Smooth muscle cell (in vitro differentiated cells): ENCODE data around the gene STXBP6. TPM values are rescaled to one million over a fixed set of nuclear protein-coding genes. Genes with fewer than 3 reads are reported as not detected.

Experiments used
- DNase-seq: peaks from one replicate; lab custom pipeline; 2025; ENCODE audit not compliant: unreplicated experiment; lab: John Stamatoyannopoulos, UW
- H2AFZ ChIP-seq: fragments of 200-600 bp; sonication (generic); 2 replicates; pipeline ENCODE4 v1.6.0; 2016; ENCODE audit warnings: antibody characterized with exemption, low read depth, mild to moderate bottlenecking
- H3F3A ChIP-seq: fragments of 200-600 bp; sonication (generic); 2 replicates; pipeline ENCODE4 v1.6.0; 2017; ENCODE audit warnings: antibody characterized with exemption, low read depth
- H3K27ac ChIP-seq: fragments of 200-600 bp; sonication (generic); 2 replicates; pipeline ENCODE4 v1.5.1; 2016; ENCODE audit warnings: low read depth, mild to moderate bottlenecking
- H3K27me3 ChIP-seq: fragments of 200-600 bp; sonication (generic); 2 replicates; pipeline ENCODE4 v1.6.1; 2016; ENCODE audit warnings: low read depth, mild to moderate bottlenecking
- H3K36me3 ChIP-seq: fragments of 200-600 bp; sonication (generic); 2 replicates; pipeline ENCODE4 v1.5.1; 2016; ENCODE audit warnings: low read depth
- H3K4me1 ChIP-seq: fragments of 200-600 bp; sonication (generic); 2 replicates; pipeline ENCODE4 v1.5.1; 2016; ENCODE audit warnings: low read depth
- H3K4me2 ChIP-seq: fragments of 200-600 bp; sonication (generic); 2 replicates; pipeline ENCODE4 v1.6.0; 2016; ENCODE audit warnings: mild to moderate bottlenecking
- H3K4me3 ChIP-seq: fragments of 200-600 bp; sonication (generic); 2 replicates; pipeline ENCODE4 v1.5.1; 2016; ENCODE audit warnings: mild to moderate bottlenecking
- H3K79me2 ChIP-seq: fragments of 200-600 bp; sonication (generic); 2 replicates; pipeline ENCODE4 v1.6.0; 2016; ENCODE audit warnings: low read depth, mild to moderate bottlenecking
- H3K9ac ChIP-seq: fragments of 200-600 bp; sonication (generic); 2 replicates; pipeline ENCODE4 v1.6.0; 2016; ENCODE audit warnings: low read depth
- H3K9me3 ChIP-seq: fragments of 200-600 bp; sonication (generic); replicated peaks from 2 replicates; pipeline ENCODE4 v1.5.1; 2016; ENCODE audit warnings: low read depth
- H4K20me1 ChIP-seq: fragments of 200-600 bp; sonication (generic); 2 replicates; pipeline ENCODE4 v1.6.0; 2016; ENCODE audit warnings: low read depth
- WGBS: methylation state at CpG from one replicate; pipeline ENCODE4 v1.1.7; 2016; ENCODE audit warnings: low lambda C conversion rate; 5-methylcytosine and 5-hydroxymethylcytosine counted together
- polyA plus RNA-seq: library from polyadenylated mRNA; unstranded; fragments of >200 nt; fragmentation: Nextera tagmentation; extraction: Ambion mirVana; gene quantifications from 2 replicates; pipeline ENCODE4 v1.2.1, GENCODE V29; 2016
- total RNA-seq: library from RNA; depleted of rRNA; stranded (reverse); fragments of >200 nt; gene quantifications from 2 replicates; pipeline ENCODE4 v1.2.3, GENCODE V29; 2014
- TF ChIP-seq, protein P1 (sequence below): fragments of 200-600 bp; sonication (generic); IDR thresholded peaks from 2 replicates; pipeline ENCODE4 v1.5.1; 2017; ENCODE audit warnings: borderline replicate concordance, mild to moderate bottlenecking, antibody characterized with exemption; ENCODE audit not compliant: insufficient read depth, poor library complexity, severe bottlenecking

STXBP6 gene
- total and polyA plus RNA-seq, 2 experiments from 2014 or later, result 144 to 170 TPM

DNA sequence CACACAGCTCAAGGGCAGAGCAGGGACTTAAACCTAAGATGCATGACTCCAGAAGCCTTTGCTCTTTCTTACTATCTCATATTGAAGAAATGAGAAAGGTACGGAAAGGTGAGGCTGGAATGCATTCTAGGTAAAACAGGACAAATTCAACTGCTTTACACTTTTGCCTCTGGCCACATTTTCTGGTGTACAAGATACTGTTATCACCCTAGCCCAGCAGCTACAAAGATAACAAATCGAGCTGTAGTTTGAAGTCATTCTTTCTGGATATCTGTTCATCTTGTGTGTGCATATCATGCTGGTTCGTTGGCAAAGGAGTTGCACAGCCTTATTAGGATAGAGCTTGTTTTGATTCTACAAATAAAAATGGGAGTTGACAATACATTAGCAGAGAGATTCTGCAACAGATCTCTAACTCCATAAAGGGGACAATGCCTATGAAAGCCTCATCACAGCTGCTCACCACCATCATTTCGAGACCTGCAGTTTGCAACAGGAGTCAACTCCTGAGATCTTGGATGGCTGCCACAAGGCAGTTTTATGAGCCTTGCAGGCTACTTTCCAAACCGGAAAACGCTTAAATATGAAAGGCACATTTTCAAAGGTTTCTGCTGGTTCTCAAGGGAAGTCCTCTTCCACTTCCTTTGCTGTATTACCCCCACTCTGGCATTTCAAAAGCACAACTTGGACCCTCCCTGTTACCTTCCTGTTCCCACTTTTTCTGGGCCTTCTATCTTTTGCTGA lies 64.9 kb downstream of the STXBP6 start:
- Histone ChIP-seq H3K4me2 (peak overlapping the region; percentile 51), H3K4me1 (peaks cover 10% of the 10 kb centered on the region), H2AFZ (no peak overlapping the region), H3K79me2 (peaks cover 69% of the 10 kb centered on the region), H4K20me1 (peaks cover 6% of the 10 kb centered on the region), H3K27me3 (no peaks in the 10 kb centered on the region), H3K4me3 (no peak overlapping the region), H3F3A (peaks cover 19% of the 10 kb centered on the region), H3K9me3 (no peaks in the 10 kb centered on the region), H3K27ac (peak overlapping the region; percentile 37), H3K36me3 (no peaks in the 10 kb centered on the region), H3K9ac (no peak overlapping the region)
- WGBS, result 47% methylated on average over 6 of the region's 6 CpGs
- DNase-seq, result no peak
- TF ChIP-seq, protein P1, sequence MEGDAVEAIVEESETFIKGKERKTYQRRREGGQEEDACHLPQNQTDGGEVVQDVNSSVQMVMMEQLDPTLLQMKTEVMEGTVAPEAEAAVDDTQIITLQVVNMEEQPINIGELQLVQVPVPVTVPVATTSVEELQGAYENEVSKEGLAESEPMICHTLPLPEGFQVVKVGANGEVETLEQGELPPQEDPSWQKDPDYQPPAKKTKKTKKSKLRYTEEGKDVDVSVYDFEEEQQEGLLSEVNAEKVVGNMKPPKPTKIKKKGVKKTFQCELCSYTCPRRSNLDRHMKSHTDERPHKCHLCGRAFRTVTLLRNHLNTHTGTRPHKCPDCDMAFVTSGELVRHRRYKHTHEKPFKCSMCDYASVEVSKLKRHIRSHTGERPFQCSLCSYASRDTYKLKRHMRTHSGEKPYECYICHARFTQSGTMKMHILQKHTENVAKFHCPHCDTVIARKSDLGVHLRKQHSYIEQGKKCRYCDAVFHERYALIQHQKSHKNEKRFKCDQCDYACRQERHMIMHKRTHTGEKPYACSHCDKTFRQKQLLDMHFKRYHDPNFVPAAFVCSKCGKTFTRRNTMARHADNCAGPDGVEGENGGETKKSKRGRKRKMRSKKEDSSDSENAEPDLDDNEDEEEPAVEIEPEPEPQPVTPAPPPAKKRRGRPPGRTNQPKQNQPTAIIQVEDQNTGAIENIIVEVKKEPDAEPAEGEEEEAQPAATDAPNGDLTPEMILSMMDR, result no peak

DNA sequence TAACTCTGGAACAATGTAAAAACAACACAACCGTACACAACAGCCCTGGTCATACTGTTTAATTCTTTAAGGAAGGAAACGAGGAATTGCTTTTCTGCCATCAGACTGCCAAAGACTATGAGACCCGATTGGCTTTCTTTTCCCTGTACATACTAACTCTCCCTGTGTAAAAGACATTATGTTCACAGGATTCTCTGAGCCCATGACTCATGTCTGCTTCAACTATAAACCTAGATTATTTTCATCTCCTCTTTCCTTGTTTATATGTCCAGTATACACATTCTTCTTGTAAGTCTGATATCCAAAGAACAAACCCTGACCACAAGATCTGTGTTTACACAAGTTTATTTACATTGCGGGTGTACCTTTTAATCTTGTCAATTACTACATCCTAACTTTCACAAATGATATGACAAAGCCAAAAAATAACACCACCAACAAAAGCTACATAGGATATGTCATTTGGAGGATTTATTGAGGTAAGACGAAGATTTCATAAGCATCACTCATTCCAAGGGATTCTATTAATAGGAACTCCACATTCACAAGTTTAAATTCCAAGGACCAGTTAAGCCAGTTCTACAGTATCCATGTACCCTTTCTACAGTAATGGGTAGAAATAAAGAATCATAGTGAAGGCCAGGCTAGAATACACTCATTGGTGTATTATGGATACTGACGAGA lies 67.3 kb downstream of the STXBP6 start:
- peak overlapping the region; percentile 79 for H3K27ac ChIP-seq
- no peak overlapping the region for H2AFZ ChIP-seq
- no peaks in the 10 kb centered on the region for H3K27me3 ChIP-seq
- peaks cover 25% of the 10 kb centered on the region for H3K4me1 ChIP-seq
- TF ChIP-seq, protein P1, result no peak
- H4K20me1 ChIP-seq, result peaks cover 10% of the 10 kb centered on the region
- peaks cover 29% of the 10 kb centered on the region for H3F3A ChIP-seq
- H3K4me2 ChIP-seq, result peak overlapping the region; percentile 69
- H3K36me3 ChIP-seq, result no peaks in the 10 kb centered on the region
- H3K4me3 ChIP-seq, result no peak overlapping the region
- WGBS, result 23% methylated on average over 6 of the region's 6 CpGs
- no peak for DNase-seq
- no peak overlapping the region for H3K9ac ChIP-seq
- no peaks in the 10 kb centered on the region for H3K9me3 ChIP-seq
- H3K79me2 ChIP-seq, result peaks cover 64% of the 10 kb centered on the region

DNA sequence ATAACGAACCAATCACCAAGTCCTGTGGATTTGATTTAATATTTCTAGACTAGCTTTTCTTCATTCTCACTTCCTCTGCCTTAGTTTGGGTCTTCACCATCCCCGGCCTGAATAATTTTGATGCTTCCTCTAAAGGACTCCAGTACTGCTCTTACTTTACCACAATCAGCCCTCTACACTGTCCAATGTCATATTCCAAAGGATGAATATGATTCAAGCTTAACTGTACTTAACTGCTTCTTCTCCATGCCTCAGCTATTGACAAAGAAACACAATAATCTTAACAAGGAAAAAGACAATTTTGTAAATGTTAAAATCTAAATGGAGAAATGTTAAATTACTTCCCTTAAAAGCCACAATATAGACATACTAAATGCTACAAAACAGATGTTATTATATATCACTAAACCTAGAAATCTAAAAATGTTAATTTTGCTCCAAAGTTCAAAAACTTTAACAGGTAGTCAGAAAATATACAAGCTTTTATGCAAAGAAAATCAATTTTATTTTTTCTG lies 70.2 kb downstream of the STXBP6 start:
- Histone ChIP-seq H3K9ac (peak overlapping the region; percentile 31), H3F3A (peaks cover 29% of the 10 kb centered on the region), H3K4me3 (no peak overlapping the region), H3K36me3 (no peaks in the 10 kb centered on the region), H2AFZ (no peak overlapping the region), H3K27me3 (no peaks in the 10 kb centered on the region), H3K9me3 (no peaks in the 10 kb centered on the region), H3K79me2 (peaks cover 68% of the 10 kb centered on the region), H3K4me2 (peak overlapping the region; percentile 69), H3K27ac (peak overlapping the region; percentile 79), H4K20me1 (peaks cover 15% of the 10 kb centered on the region), H3K4me1 (peaks cover 20% of the 10 kb centered on the region)
- DNase-seq, result no peak
- 67% methylated on average over 2 of the region's 2 CpGs for WGBS
- TF ChIP-seq, protein P1, result no peak
